CMK (cell line): ENCODE results near the gene OSBPL6.
A peak's percentile ranks its signal among the peaks of the same experiment; 100 is the strongest.

Source experiments
- DNase-seq: peaks from one replicate; pipeline ENCODE4 v3.0.0-alpha.2; 2010; ENCODE audit warnings: low read depth

OSBPL6 gene

GRCh38 chr2:178448968-178449661 is 254.8 kb downstream of the OSBPL6 start:
- DNase-seq = no peak

- DNase-seq = no peak
Measured at GRCh38 chr2:178449700-178450523, 255.6 kb downstream of the OSBPL6 start.

GRCh38 chr2:178450524-178450773 is 256.1 kb downstream of the OSBPL6 start:
- no peak for DNase-seq

GRCh38 chr2:178450774-178451525 is 256.6 kb downstream of the OSBPL6 start, which contains the start of the genes PJVK and PRKRA:
Gene PJVK, plus strand, starts transcription at chr2:178451378. Its CDS starts 2,032 bp downstream, at chr2:178453410.
Gene PRKRA, minus strand, starts transcription at chr2:178451175. Its CDS starts 145 bp downstream, at chr2:178451030.
- peak; percentile 88 for DNase-seq

GRCh38 chr2:178452334-178452733 is 258.0 kb downstream of the OSBPL6 start:
- no peak for DNase-seq
